Urinary bladder (tissue), 4 donors: ENCODE measurements around the gene OAT. TPM values are rescaled to one million over a fixed set of nuclear protein-coding genes. Genes with fewer than 3 reads are reported as not detected.

Experiments
- DNase-seq: peaks from one replicate; pipeline ENCODE4 v3.0.0-alpha.2; 2015; ENCODE audit errors: extremely low spot score
- H3K27ac ChIP-seq: one replicate; pipeline ENCODE4 v1.5.1; 2013; ENCODE audit warnings: low read depth, mild to moderate bottlenecking, moderate library complexity
- H3K36me3 ChIP-seq: one replicate; pipeline ENCODE4 v1.6.1; 2013; ENCODE audit warnings: mild to moderate bottlenecking, moderate library complexity; ENCODE audit not compliant: insufficient read depth
- H3K4me1 ChIP-seq: one replicate; pipeline ENCODE4 v1.6.1; 2013; ENCODE audit warnings: mild to moderate bottlenecking, moderate library complexity; ENCODE audit not compliant: insufficient read depth
- H3K4me3 ChIP-seq: one replicate; pipeline ENCODE4 v1.5.1; 2013; ENCODE audit warnings: low read depth, low read length
- WGBS: extraction: QIAGEN DNeasy Blood & Tissue Kit; methylation state at CpG from one replicate; pipeline ENCODE4 v1.1.7; 2013; 5-methylcytosine and 5-hydroxymethylcytosine counted together
- polyA plus RNA-seq: library from polyadenylated mRNA; stranded (reverse); fragments of 200-250 nt; gene quantifications from one replicate; pipeline ENCODE4 v1.2.3, GENCODE V29; 2013
- total RNA-seq: library from RNA; depleted of rRNA; stranded (reverse); fragments of >200 nt; gene quantifications from one replicate; pipeline ENCODE4 v1.2.3, GENCODE V29; 2014
- donor health status: healthy with polysubstance abuse.
- donor health status: healthy.

The OAT gene
- total and polyA plus RNA-seq, 2 donors, result 95.5 to 183 TPM

GRCh38 chr10:124385627-124386185, 33.0 kb downstream of the OAT start:
- no peaks in the 10 kb centered on the region for H3K36me3 ChIP-seq
- DNase-seq, result no peak
- peaks cover 1% of the 10 kb centered on the region for H3K4me1 ChIP-seq
- no peak overlapping the region for H3K4me3 ChIP-seq
- WGBS, result 88% methylated on average over 12 of the region's 12 CpGs
- no peak overlapping the region for H3K27ac ChIP-seq

GRCh38 chr10:124384591-124385190, 34.0 kb downstream of the OAT start:
- 88% methylated on average over 7 of the region's 7 CpGs for WGBS
- DNase-seq, result no peak

GRCh38 chr10:124384172-124384571, 34.6 kb downstream of the OAT start:
- Histone ChIP-seq H3K36me3 (no peaks in the 10 kb centered on the region), H3K4me3 (no peak overlapping the region), H3K27ac (no peak overlapping the region), H3K4me1 (peaks cover 1% of the 10 kb centered on the region)
- DNase-seq, result no peak
- 65% methylated on average over 4 of the region's 4 CpGs for WGBS

More at GRCh38 chr10:124384591-124385190, 34.0 kb downstream of the OAT start:
- Histone ChIP-seq H3K27ac (no peak overlapping the region), H3K4me1 (peaks cover 1% of the 10 kb centered on the region), H3K36me3 (no peaks in the 10 kb centered on the region), H3K4me3 (no peak overlapping the region)

GRCh38 chr10:124383496-124383895, 35.2 kb downstream of the OAT start:
- Histone ChIP-seq H3K36me3 (no peaks in the 10 kb centered on the region), H3K4me3 (no peak overlapping the region), H3K27ac (no peak overlapping the region), H3K4me1 (peaks cover 1% of the 10 kb centered on the region)
- no peak for DNase-seq
- 81% methylated on average over 6 of the region's 6 CpGs for WGBS

- H3K27ac ChIP-seq, result no peak overlapping the region
- 41% methylated on average over 19 of the region's 19 CpGs for WGBS
- no peak for DNase-seq
Measured at GRCh38 chr10:124381011-124381611, 37.6 kb downstream of the OAT start.

GRCh38 chr10:124380256-124380995, 38.3 kb downstream of the OAT start:
- WGBS, result 73% methylated on average over 9 of the region's 9 CpGs
- no peak for DNase-seq
- no peak overlapping the region for H3K4me3 ChIP-seq
- no peak overlapping the region for H3K27ac ChIP-seq
- H3K4me1 ChIP-seq, result no peaks in the 10 kb centered on the region
- H3K36me3 ChIP-seq, result no peaks in the 10 kb centered on the region

More at GRCh38 chr10:124381011-124381611, 37.6 kb downstream of the OAT start:
- Histone ChIP-seq H3K36me3 (no peaks in the 10 kb centered on the region), H3K4me1 (no peaks in the 10 kb centered on the region), H3K4me3 (no peak overlapping the region)

GRCh38 chr10:124379609-124380193, 39.0 kb downstream of the OAT start:
- no peak overlapping the region for H3K4me3 ChIP-seq
- no peaks in the 10 kb centered on the region for H3K4me1 ChIP-seq
- no peak overlapping the region for H3K27ac ChIP-seq
- WGBS, result 78% methylated on average over 10 of the region's 10 CpGs
- H3K36me3 ChIP-seq, result no peaks in the 10 kb centered on the region
- DNase-seq, result no peak

- Histone ChIP-seq H3K27ac (no peak overlapping the region), H3K4me3 (no peak overlapping the region), H3K4me1 (no peaks in the 10 kb centered on the region), H3K36me3 (no peaks in the 10 kb centered on the region)
- DNase-seq, result no peak
- WGBS, result 83% methylated on average over 16 of the region's 16 CpGs
Measured at GRCh38 chr10:124378881-124379471, 39.7 kb downstream of the OAT start.

GRCh38 chr10:124378271-124378670, 40.5 kb downstream of the OAT start:
- H3K4me3 ChIP-seq, result no peak overlapping the region
- no peak overlapping the region for H3K27ac ChIP-seq
- H3K4me1 ChIP-seq, result no peaks in the 10 kb centered on the region
- WGBS, result 84% methylated on average over 7 of the region's 7 CpGs
- H3K36me3 ChIP-seq, result no peaks in the 10 kb centered on the region
- DNase-seq, result no peak

- no peak overlapping the region for H3K27ac ChIP-seq
- no peaks in the 10 kb centered on the region for H3K36me3 ChIP-seq
- H3K4me1 ChIP-seq, result no peaks in the 10 kb centered on the region
- no peak for DNase-seq
- 95% methylated on average over 8 of the region's 8 CpGs for WGBS
- no peak overlapping the region for H3K4me3 ChIP-seq
Measured at GRCh38 chr10:124377101-124377500, 41.6 kb downstream of the OAT start.

- Histone ChIP-seq H3K4me1 (no peaks in the 10 kb centered on the region), H3K36me3 (no peaks in the 10 kb centered on the region), H3K27ac (no peak overlapping the region), H3K4me3 (no peak overlapping the region)
- 93% methylated on average over 9 of the region's 9 CpGs for WGBS
- no peak for DNase-seq
Measured at GRCh38 chr10:124376411-124376810, 42.3 kb downstream of the OAT start.

- no peak overlapping the region for H3K27ac ChIP-seq
- 93% methylated on average over 11 of the region's 11 CpGs for WGBS
- no peaks in the 10 kb centered on the region for H3K4me1 ChIP-seq
- no peaks in the 10 kb centered on the region for H3K36me3 ChIP-seq
- H3K4me3 ChIP-seq, result no peak overlapping the region
- DNase-seq, result no peak
Measured at GRCh38 chr10:124375691-124376090, 43.0 kb downstream of the OAT start.

GRCh38 chr10:124375353-124375614, 43.4 kb downstream of the OAT start:
- DNase-seq, result no peak

More at GRCh38 chr10:124375353-124375614, 43.4 kb downstream of the OAT start:
- Histone ChIP-seq H3K27ac (no peak overlapping the region), H3K4me3 (no peak overlapping the region), H3K4me1 (no peaks in the 10 kb centered on the region), H3K36me3 (no peaks in the 10 kb centered on the region)
- WGBS, result 94% methylated on average over 5 of the region's 5 CpGs
